ENCODE results near the gene BPIFA2. TPM values are rescaled to one million over a fixed set of nuclear protein-coding genes. Genes with fewer than 3 reads are reported as not detected.

The BPIFA2 gene
- total RNA-seq, 1 donor from 2014 or later, result not detected

- ATAC-seq (no peak), DNase-seq (no peak)
- TF ChIP-seq CTCF (IDR thresholded peaks at IDR 0.05), result no peak
- Histone ChIP-seq H3K27me3 (ENCODE audit: low read depth) (peaks cover 9% of the 10 kb centered on the region), H3K4me3 (no peak overlapping the region), H3K27ac (no peak overlapping the region), H3K4me1 (no peaks in the 10 kb centered on the region), H3K36me3 (no peaks in the 10 kb centered on the region), H3K9me3 (no peaks in the 10 kb centered on the region)
- intact Hi-C loops (cut with DNase I), result no loop called here
These were observed 34.5 kb upstream of the BPIFA2 start for GRCh38 chr20:33133373-33133941.

- intact Hi-C loops (cut with DNase I), result no loop called here
- no peaks in the 10 kb centered on the region for H3K4me1 ChIP-seq
These were observed 30.8 kb upstream of the BPIFA2 start for GRCh38 chr20:33137195-33137594.

GRCh38 chr20:33139467-33139866, 28.5 kb upstream of the BPIFA2 start:
- Histone ChIP-seq H3K4me3 (no peak overlapping the region), H3K4me1 (no peaks in the 10 kb centered on the region), H3K27me3 (ENCODE audit: low read depth) (no peaks in the 10 kb centered on the region), H3K27ac (no peak overlapping the region), H3K36me3 (no peaks in the 10 kb centered on the region), H3K9me3 (no peaks in the 10 kb centered on the region)
- intact Hi-C loops (cut with DNase I), result no loop called here
- no peak for DNase-seq
- ATAC-seq, result no peak
- TF ChIP-seq CTCF (IDR thresholded peaks at IDR 0.05), result no peak

More at GRCh38 chr20:33137195-33137594, 30.8 kb upstream of the BPIFA2 start:
- peaks cover 5% of the 10 kb centered on the region for H3K27me3 ChIP-seq (ENCODE audit: low read depth)
- no peaks in the 10 kb centered on the region for H3K36me3 ChIP-seq
- H3K9me3 ChIP-seq, result no peaks in the 10 kb centered on the region
- TF ChIP-seq CTCF (IDR thresholded peaks at IDR 0.05), result no peak
- no peak for DNase-seq
- ATAC-seq, result no peak
- H3K4me3 ChIP-seq, result no peak overlapping the region
- H3K27ac ChIP-seq, result no peak overlapping the region

- H3K27ac ChIP-seq, result no peak overlapping the region
- no peak for ATAC-seq
- no peak overlapping the region for H3K4me3 ChIP-seq
- H3K4me1 ChIP-seq, result no peaks in the 10 kb centered on the region
- no peak for DNase-seq
- H3K9me3 ChIP-seq, result no peaks in the 10 kb centered on the region
- intact Hi-C loops (cut with DNase I), result no loop called here
- no peak for TF ChIP-seq CTCF (IDR thresholded peaks at IDR 0.05)
- no peaks in the 10 kb centered on the region for H3K36me3 ChIP-seq
- no peaks in the 10 kb centered on the region for H3K27me3 ChIP-seq (ENCODE audit: low read depth)
These were observed 22.4 kb upstream of the BPIFA2 start for GRCh38 chr20:33145521-33145920.

- intact Hi-C loops (cut with DNase I), result no loop called here
- H3K9me3 ChIP-seq, result no peaks in the 10 kb centered on the region
These were observed 20.7 kb upstream of the BPIFA2 start for GRCh38 chr20:33147299-33147698.

More at GRCh38 chr20:33147299-33147698, 20.7 kb upstream of the BPIFA2 start:
- TF ChIP-seq CTCF (IDR thresholded peaks at IDR 0.05), result no peak
- H3K27me3 ChIP-seq (ENCODE audit: low read depth), result no peaks in the 10 kb centered on the region
- DNase-seq (no peak), ATAC-seq (no peak)
- H3K27ac ChIP-seq, result no peak overlapping the region
- no peaks in the 10 kb centered on the region for H3K4me1 ChIP-seq
- no peak overlapping the region for H3K4me3 ChIP-seq
- H3K36me3 ChIP-seq, result no peaks in the 10 kb centered on the region

All from lower lobe of right lung (tissue), 2 donors.